WTC11 (cell line): ENCODE data around the gene MAP1LC3B. TPM values are rescaled to one million over a fixed set of nuclear protein-coding genes. Genes with fewer than 3 reads are reported as not detected.

ENCODE experiments used
- ATAC-seq: fragments of 200-7000 bp; cut with Tn5 transposase; 2 replicates; pipeline ENCODE4 v1.10.0; 2021; ENCODE audit warnings: mild to moderate bottlenecking, moderate library complexity
- CTCF ChIA-PET: fragments of 300-600 bp; sonication (Branson Sonifier 250); formaldehyde crosslinking; loops from one replicate; lab custom pipeline; 2021; ENCODE audit warnings: antibody characterized with exemption; lab: Charles Lee
- POLR2A ChIA-PET: fragments of 350-600 bp; sonication (Branson Sonifier 250); formaldehyde crosslinking; loops from one replicate; lab custom pipeline; 2021; ENCODE audit warnings: antibody characterized with exemption; lab: Charles Lee
- DNase-seq: peaks from one replicate; pipeline ENCODE4 v3.0.0; 2021; ENCODE audit warnings: low spot score
- H3K27ac Mint-ChIP-seq: 2 replicates; pipeline ENCODE4 v1.8.0; 2021; ENCODE audit warnings: mixed read lengths
- H3K27me3 Mint-ChIP-seq: 2 replicates; pipeline ENCODE4 v1.8.0; 2021; ENCODE audit warnings: low read depth, mild to moderate bottlenecking, moderate library complexity, mixed read lengths
- H3K36me3 Mint-ChIP-seq: 2 replicates; pipeline ENCODE4 v1.8.0; 2021; ENCODE audit warnings: mixed read lengths
- H3K4me1 Mint-ChIP-seq: 2 replicates; pipeline ENCODE4 v1.8.0; 2022; ENCODE audit warnings: mixed read lengths
- H3K4me3 Mint-ChIP-seq: 2 replicates; pipeline ENCODE4 v1.8.0; 2021; ENCODE audit warnings: mild to moderate bottlenecking, moderate library complexity, mixed read lengths
- H3K9me3 Mint-ChIP-seq: 2 replicates; pipeline ENCODE4 v1.8.0; 2021; ENCODE audit warnings: mixed read lengths
- ESRRA ChIP-seq: sonication (generic); formaldehyde crosslinking; IDR thresholded peaks from 2 replicates; pipeline ENCODE4 v1.8.1; 2022; ENCODE audit warnings: mild to moderate bottlenecking, missing genetic modification reagents, borderline replicate concordance
- ETV6 ChIP-seq: sonication (generic); formaldehyde crosslinking; IDR thresholded peaks from 2 replicates; pipeline ENCODE4 v1.8.1; 2022; ENCODE audit warnings: mild to moderate bottlenecking, missing genetic modification reagents
- FOXK1 ChIP-seq: sonication (generic); formaldehyde crosslinking; IDR thresholded peaks from 2 replicates; pipeline ENCODE4 v1.8.0; 2022; ENCODE audit warnings: mild to moderate bottlenecking, moderate library complexity, missing genetic modification reagents
- GTF2I ChIP-seq: fragments of 250-450 bp; sonication (Bioruptor Pico); conservative IDR thresholded peaks from 2 replicates; pipeline ENCODE4 v1.4.0; 2021; ENCODE audit warnings: mild to moderate bottlenecking
- JAZF1 ChIP-seq: fragments of 250-450 bp; sonication (Bioruptor Pico); IDR thresholded peaks from 2 replicates; pipeline ENCODE4 v1.9.0; 2021; ENCODE audit warnings: moderate library complexity, mild to moderate bottlenecking, inconsistent platforms
- MXD4 ChIP-seq: fragments of 250-450 bp; sonication (Bioruptor Pico); IDR thresholded peaks from 2 replicates; pipeline ENCODE4 v1.8.0; 2021; ENCODE audit warnings: mild to moderate bottlenecking, moderate library complexity, borderline replicate concordance
- NFATC4 ChIP-seq: fragments of 250-450 bp; sonication (Bioruptor Pico); IDR thresholded peaks from 2 replicates; pipeline ENCODE4 v1.9.0; 2021; ENCODE audit warnings: mild to moderate bottlenecking
- NR1H2 ChIP-seq: sonication (generic); formaldehyde crosslinking; IDR thresholded peaks from 2 replicates; pipeline ENCODE4 v1.9.0; 2021; ENCODE audit warnings: mild to moderate bottlenecking, moderate library complexity, missing genetic modification reagents
- NR3C1 ChIP-seq: sonication (generic); formaldehyde crosslinking; conservative IDR thresholded peaks from 2 replicates; pipeline ENCODE4 v1.8.1; 2023; ENCODE audit warnings: low read depth, mild to moderate bottlenecking, missing genetic modification reagents
- SMAD3 ChIP-seq: sonication (generic); formaldehyde crosslinking; IDR thresholded peaks from 2 replicates; pipeline ENCODE4 v1.8.0; 2022; ENCODE audit warnings: missing genetic modification reagents, mild to moderate bottlenecking, borderline replicate concordance
- TEAD1 ChIP-seq: sonication (generic); formaldehyde crosslinking; IDR thresholded peaks from 2 replicates; pipeline ENCODE4 v1.8.0; 2022; ENCODE audit warnings: mild to moderate bottlenecking, missing genetic modification reagents
- ZNF138 ChIP-seq: sonication (generic); formaldehyde crosslinking; conservative IDR thresholded peaks from 2 replicates; pipeline ENCODE4 v1.8.1; 2022; ENCODE audit warnings: mild to moderate bottlenecking, moderate library complexity, missing genetic modification reagents
- total RNA-seq: library from RNA; stranded (reverse); gene quantifications from 3 replicates; pipeline ENCODE4 v1.2.3, GENCODE V29; 2021
- TF ChIP-seq, protein P1 (sequence below): fragments of 250-450 bp; sonication (Bioruptor Pico); IDR thresholded peaks from 2 replicates; pipeline ENCODE4 v1.9.0; 2021; ENCODE audit warnings: mild to moderate bottlenecking
- TF ChIP-seq, protein P2 (sequence below): sonication (generic); formaldehyde crosslinking; IDR thresholded peaks from 2 replicates; pipeline ENCODE4 v1.8.0; 2022; ENCODE audit warnings: mild to moderate bottlenecking, missing genetic modification reagents
- TF ChIP-seq, protein P3 (sequence below): sonication (generic); formaldehyde crosslinking; conservative IDR thresholded peaks from 2 replicates; pipeline ENCODE4 v1.8.1; 2023; ENCODE audit warnings: mild to moderate bottlenecking, low read depth, missing genetic modification reagents, moderate library complexity
- TF ChIP-seq, protein P4 (sequence below): sonication (generic); formaldehyde crosslinking; IDR thresholded peaks from 2 replicates; pipeline ENCODE4 v1.8.1; 2022; ENCODE audit warnings: missing genetic modification reagents, borderline replicate concordance
- TF ChIP-seq, protein P5 (sequence below): sonication (generic); formaldehyde crosslinking; conservative IDR thresholded peaks from 2 replicates; pipeline ENCODE4 v1.8.1; 2022; ENCODE audit warnings: mild to moderate bottlenecking, missing genetic modification reagents

Gene MAP1LC3B
- total RNA-seq, 1 experiment from 2014 or later, result 46.9 TPM

DNA sequence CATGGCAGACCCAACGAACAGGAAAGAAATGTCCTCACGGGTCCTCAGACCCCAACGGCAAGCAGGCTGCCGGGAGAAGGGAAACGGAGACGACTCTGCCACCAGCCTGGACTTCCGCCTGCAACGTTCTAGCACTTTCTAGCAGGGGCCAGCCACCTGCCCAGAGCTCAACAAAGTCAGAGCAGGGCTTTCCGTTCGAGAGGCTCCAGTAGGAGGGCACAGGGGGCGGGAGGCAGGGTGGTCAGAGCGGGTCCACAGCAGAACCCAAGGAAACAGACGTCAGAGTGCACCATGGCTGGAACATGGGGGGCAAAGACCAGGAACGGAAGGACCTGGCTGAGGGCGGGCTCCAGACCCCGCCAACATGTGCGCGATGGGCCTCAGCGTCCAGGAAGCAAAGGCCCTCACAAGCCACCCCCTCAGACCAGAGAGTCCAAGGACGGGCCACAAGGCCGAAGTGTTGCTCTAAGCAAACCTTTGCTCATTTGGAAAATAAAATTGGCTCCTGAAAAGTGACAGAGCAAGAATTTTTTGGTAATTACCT lies 45.5 kb upstream of the MAP1LC3B start:
- no peak for TF ChIP-seq NR3C1 (CRISPR knock-in tag)
- TF ChIP-seq FOXK1 (CRISPR knock-in tag), result no peak
- no peak for TF ChIP-seq SMAD3
- TF ChIP-seq, protein P1, sequence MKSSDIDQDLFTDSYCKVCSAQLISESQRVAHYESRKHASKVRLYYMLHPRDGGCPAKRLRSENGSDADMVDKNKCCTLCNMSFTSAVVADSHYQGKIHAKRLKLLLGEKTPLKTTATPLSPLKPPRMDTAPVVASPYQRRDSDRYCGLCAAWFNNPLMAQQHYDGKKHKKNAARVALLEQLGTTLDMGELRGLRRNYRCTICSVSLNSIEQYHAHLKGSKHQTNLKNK (CRISPR knock-in tag), result no peak
- TF ChIP-seq, all 79 proteins: peak for 0
- no peak overlapping the region for H3K27ac Mint-ChIP-seq
- H3K9me3 Mint-ChIP-seq, result no peaks in the 10 kb centered on the region
- CTCF ChIA-PET, result no interaction called here
- peaks cover 12% of the 10 kb centered on the region for H3K36me3 Mint-ChIP-seq
- DNase-seq (no peak), ATAC-seq (no peak)
- POLR2A ChIA-PET, result no interaction called here
- H3K4me3 Mint-ChIP-seq, result no peak overlapping the region
- H3K4me1 Mint-ChIP-seq, result peaks cover 15% of the 10 kb centered on the region
- no peaks in the 10 kb centered on the region for H3K27me3 Mint-ChIP-seq

DNA sequence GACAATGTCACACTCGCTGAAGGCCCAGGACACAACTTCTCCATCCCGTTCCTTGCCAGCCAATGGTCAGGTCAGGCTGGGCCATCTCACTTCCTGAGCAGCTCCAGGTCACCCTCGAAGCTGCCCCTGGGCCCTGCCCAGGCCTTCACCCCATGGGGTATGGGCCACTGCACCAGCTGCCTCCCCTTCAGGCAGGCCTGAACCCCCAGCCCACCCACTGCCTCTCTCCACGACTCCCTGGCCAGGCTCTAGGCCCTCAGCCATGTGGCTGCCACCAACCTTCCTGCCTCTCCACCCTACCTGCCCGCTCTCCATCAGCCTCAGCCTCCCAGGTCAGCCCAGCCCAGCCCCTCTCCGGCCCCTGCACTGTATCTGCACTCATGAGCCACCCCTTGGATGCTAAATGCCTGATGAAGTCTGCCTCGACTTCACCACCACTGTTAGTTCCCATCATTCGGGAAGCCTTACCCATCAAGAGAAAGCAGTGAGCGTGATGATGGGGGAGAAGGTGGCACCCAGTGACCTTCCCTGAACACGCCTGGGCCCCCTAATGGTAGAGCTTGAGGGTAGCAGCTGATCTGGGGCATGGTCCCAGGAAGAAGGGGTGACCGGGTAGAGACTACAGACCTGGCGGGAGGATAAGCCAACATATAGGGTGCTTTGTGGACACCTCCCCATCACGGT lies 44.1 kb upstream of the MAP1LC3B start:
- H3K9me3 Mint-ChIP-seq, result no peaks in the 10 kb centered on the region
- peaks cover 13% of the 10 kb centered on the region for H3K4me1 Mint-ChIP-seq
- ATAC-seq, result no peak; the same call in 1 of the 2 replicates
- H3K36me3 Mint-ChIP-seq, result peaks cover 6% of the 10 kb centered on the region
- H3K27ac Mint-ChIP-seq, result no peak overlapping the region
- no peak for TF ChIP-seq ESRRA (CRISPR knock-in tag)
- TF ChIP-seq, protein P2, sequence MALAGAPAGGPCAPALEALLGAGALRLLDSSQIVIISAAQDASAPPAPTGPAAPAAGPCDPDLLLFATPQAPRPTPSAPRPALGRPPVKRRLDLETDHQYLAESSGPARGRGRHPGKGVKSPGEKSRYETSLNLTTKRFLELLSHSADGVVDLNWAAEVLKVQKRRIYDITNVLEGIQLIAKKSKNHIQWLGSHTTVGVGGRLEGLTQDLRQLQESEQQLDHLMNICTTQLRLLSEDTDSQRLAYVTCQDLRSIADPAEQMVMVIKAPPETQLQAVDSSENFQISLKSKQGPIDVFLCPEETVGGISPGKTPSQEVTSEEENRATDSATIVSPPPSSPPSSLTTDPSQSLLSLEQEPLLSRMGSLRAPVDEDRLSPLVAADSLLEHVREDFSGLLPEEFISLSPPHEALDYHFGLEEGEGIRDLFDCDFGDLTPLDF (CRISPR knock-in tag), result no peak
- TF ChIP-seq ZNF138 (CRISPR knock-in tag), result no peak
- TF ChIP-seq TEAD1 (CRISPR knock-in tag), result no peak
- TF ChIP-seq, protein P3, sequence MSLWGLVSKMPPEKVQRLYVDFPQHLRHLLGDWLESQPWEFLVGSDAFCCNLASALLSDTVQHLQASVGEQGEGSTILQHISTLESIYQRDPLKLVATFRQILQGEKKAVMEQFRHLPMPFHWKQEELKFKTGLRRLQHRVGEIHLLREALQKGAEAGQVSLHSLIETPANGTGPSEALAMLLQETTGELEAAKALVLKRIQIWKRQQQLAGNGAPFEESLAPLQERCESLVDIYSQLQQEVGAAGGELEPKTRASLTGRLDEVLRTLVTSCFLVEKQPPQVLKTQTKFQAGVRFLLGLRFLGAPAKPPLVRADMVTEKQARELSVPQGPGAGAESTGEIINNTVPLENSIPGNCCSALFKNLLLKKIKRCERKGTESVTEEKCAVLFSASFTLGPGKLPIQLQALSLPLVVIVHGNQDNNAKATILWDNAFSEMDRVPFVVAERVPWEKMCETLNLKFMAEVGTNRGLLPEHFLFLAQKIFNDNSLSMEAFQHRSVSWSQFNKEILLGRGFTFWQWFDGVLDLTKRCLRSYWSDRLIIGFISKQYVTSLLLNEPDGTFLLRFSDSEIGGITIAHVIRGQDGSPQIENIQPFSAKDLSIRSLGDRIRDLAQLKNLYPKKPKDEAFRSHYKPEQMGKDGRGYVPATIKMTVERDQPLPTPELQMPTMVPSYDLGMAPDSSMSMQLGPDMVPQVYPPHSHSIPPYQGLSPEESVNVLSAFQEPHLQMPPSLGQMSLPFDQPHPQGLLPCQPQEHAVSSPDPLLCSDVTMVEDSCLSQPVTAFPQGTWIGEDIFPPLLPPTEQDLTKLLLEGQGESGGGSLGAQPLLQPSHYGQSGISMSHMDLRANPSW (CRISPR knock-in tag), result no peak
- TF ChIP-seq, protein P4, sequence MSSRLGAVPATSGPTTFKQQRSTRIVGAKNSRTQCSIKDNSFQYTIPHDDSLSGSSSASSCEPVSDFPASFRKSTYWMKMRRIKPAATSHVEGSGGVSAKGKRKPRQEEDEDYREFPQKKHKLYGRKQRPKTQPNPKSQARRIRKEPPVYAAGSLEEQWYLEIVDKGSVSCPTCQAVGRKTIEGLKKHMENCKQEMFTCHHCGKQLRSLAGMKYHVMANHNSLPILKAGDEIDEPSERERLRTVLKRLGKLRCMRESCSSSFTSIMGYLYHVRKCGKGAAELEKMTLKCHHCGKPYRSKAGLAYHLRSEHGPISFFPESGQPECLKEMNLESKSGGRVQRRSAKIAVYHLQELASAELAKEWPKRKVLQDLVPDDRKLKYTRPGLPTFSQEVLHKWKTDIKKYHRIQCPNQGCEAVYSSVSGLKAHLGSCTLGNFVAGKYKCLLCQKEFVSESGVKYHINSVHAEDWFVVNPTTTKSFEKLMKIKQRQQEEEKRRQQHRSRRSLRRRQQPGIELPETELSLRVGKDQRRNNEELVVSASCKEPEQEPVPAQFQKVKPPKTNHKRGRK (CRISPR knock-in tag), result no peak
- no peak for TF ChIP-seq MXD4
- no peak for TF ChIP-seq FOXK1 (CRISPR knock-in tag)
- TF ChIP-seq GTF2I (CRISPR knock-in tag), result no peak
- no peak for TF ChIP-seq JAZF1
- TF ChIP-seq NR1H2 (CRISPR knock-in tag), result no peak
- TF ChIP-seq NFATC4 (CRISPR knock-in tag), result no peak
- TF ChIP-seq ETV6 (CRISPR knock-in tag), result no peak
- TF ChIP-seq, protein P5, sequence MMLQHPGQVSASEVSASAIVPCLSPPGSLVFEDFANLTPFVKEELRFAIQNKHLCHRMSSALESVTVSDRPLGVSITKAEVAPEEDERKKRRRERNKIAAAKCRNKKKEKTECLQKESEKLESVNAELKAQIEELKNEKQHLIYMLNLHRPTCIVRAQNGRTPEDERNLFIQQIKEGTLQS (CRISPR knock-in tag), result no peak
- DNase-seq, result no peak
- no peak overlapping the region for H3K4me3 Mint-ChIP-seq
- CTCF ChIA-PET, result interaction anchor here (0.6 to 2.0 kb wide), 4 partner anchors 35 to 288 kb away, joined by 3 to 8 read pairs (median 3); partner anchors contain the start of gene FBXO31
- H3K27me3 Mint-ChIP-seq, result no peaks in the 10 kb centered on the region
- POLR2A ChIA-PET, result no interaction called here
